Upper lobe of left lung (tissue), 6 donors: Measurements from ENCODE around the gene SLC36A2. TPM values are rescaled to one million over a fixed set of nuclear protein-coding genes. Genes with fewer than 3 reads are reported as not detected.
A peak's percentile ranks its signal among the peaks of the same experiment; 100 is the strongest.
"Not testable (repeated sequence)": the region's sequence is repeated elsewhere in the genome, so short reads cannot be mapped to it uniquely, and the experiment has no call there.

ENCODE experiments used
- ATAC-seq, 2 donors: fragments of 200-7000 bp; cut with Tn5 transposase; one replicate each; pipeline ENCODE4 v1.9.1; 2022; ENCODE audit warnings: mild to moderate bottlenecking in 2 of 2, moderate library complexity in 2 of 2; ENCODE audit not compliant: low FRiP score in 2 of 2
- DNase-seq, 2 donors: peaks; one replicate each; pipeline ENCODE4 v3.0.0-alpha.2; 2019 to 2020
- H3K27ac ChIP-seq, 4 donors: fragments of 200-600 bp; sonication (generic); one replicate each; pipeline ENCODE4 v1.5.1; 2016 to 2019
- H3K27me3 ChIP-seq, 4 donors: fragments of 200-600 bp; sonication (generic); one replicate each; pipeline ENCODE4 v1.5.1; 2017 to 2019
- H3K36me3 ChIP-seq, 4 donors: fragments of 200-600 bp; sonication (generic); one replicate each; pipeline ENCODE4 v1.5.1; 2016 to 2019
- H3K4me1 ChIP-seq, 4 donors: fragments of 200-600 bp; sonication (generic); one replicate each; pipeline ENCODE4 v1.5.1; 2018 to 2019
- H3K4me3 ChIP-seq, 4 donors: fragments of 200-600 bp; sonication (generic); one replicate each; pipeline ENCODE4 v1.5.1; 2017 to 2019; ENCODE audit warnings: mild to moderate bottlenecking in 2 of 4, moderate library complexity in 1 of 4
- H3K9me3 ChIP-seq, 4 donors: fragments of 200-600 bp; sonication (generic); one replicate each; pipeline ENCODE4 v1.5.1; 2018 to 2019
- EP300 ChIP-seq, 4 donors: sonication (generic); formaldehyde crosslinking; IDR thresholded peaks; one replicate each; pipeline ENCODE4 v1.5.1; 2017; ENCODE audit warnings: antibody characterized with exemption in 4 of 4, control low read depth in 2 of 4
- POLR2A ChIP-seq, 4 donors: fragments of 450-650 bp; IDR thresholded peaks; one replicate each; pipeline ENCODE4 v1.5.1; 2016 to 2017; ENCODE audit warnings: antibody characterized with exemption in 4 of 4, mild to moderate bottlenecking in 2 of 4
- POLR2AphosphoS5 ChIP-seq, 2 donors: sonication (generic); formaldehyde crosslinking; IDR thresholded peaks; one replicate each; pipeline ENCODE4 v1.5.1; 2017; ENCODE audit warnings: antibody characterized with exemption in 2 of 2
- WGBS, 2 donors: methylation state at CpG; one replicate each; pipeline ENCODE4 v1.1.5; 2017 to 2018; 5-methylcytosine and 5-hydroxymethylcytosine counted together
- total RNA-seq, 6 donors: library from RNA; depleted of rRNA in 4 of 6; stranded (reverse); fragments of >200 nt in 4 of 6; gene quantifications; one replicate each; pipeline versions ENCODE4 v1.1.0 to v1.2.1, GENCODE V29; 2016 to 2021
- TF ChIP-seq, protein P1 (sequence below), 6 experiments: fragments of 450-650 bp in 4 of 6; fragments of 200-600 bp in 2 of 6; sonication (generic) in 2 of 6; IDR thresholded peaks; one replicate each; pipeline ENCODE4 v1.5.1; 2016 to 2019; ENCODE audit warnings: antibody characterized with exemption in 6 of 6
- donor health status: DM: no; HTN: no; CAD: no; lungs with moderate emphysema.
- donor health status: DM: no; HTN: yes; CAD: no; lungs with severe emphysema.

SLC36A2 gene
- total RNA-seq, 6 donors from 2014 or later, result not detected

DNA sequence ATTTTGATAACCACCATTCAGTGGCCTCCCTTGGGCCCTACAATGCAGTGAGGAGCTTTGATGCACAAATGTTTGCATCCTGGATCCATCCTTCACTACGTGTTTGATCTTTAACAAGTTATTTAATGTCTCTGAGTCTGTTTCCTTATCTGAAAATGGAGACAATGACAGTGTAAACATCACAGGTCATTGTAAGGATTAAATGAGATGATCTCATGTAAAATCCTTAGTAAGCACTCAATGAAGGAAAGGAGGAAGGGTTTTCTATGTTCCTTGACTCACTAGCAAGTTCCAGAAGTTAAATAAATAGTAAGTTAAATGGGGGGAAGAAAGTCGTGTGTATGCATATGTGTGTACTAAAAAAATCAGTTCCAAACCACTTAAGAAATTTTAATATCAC lies 34.0 kb downstream of the SLC36A2 start:
- Histone ChIP-seq H3K36me3 (no peaks in the 10 kb centered on the region), H3K9me3 (no peaks in the 10 kb centered on the region), H3K27ac (no peak overlapping the region), H3K4me3 (no peak overlapping the region), H3K4me1 (no peaks in the 10 kb centered on the region), H3K27me3 (no peaks in the 10 kb centered on the region)
- 27 to 48% methylated on average over 2 of the region's 2 CpGs for WGBS, 2 donors
- DNase-seq (no peak), ATAC-seq (no peak)
- no peak for TF ChIP-seq EP300 (IDR thresholded peaks at IDR 0.05)
- no peak for TF ChIP-seq POLR2A (IDR thresholded peaks at IDR 0.05)
- no peak for TF ChIP-seq POLR2AphosphoS5 (IDR thresholded peaks at IDR 0.05)
- TF ChIP-seq, protein P1, sequence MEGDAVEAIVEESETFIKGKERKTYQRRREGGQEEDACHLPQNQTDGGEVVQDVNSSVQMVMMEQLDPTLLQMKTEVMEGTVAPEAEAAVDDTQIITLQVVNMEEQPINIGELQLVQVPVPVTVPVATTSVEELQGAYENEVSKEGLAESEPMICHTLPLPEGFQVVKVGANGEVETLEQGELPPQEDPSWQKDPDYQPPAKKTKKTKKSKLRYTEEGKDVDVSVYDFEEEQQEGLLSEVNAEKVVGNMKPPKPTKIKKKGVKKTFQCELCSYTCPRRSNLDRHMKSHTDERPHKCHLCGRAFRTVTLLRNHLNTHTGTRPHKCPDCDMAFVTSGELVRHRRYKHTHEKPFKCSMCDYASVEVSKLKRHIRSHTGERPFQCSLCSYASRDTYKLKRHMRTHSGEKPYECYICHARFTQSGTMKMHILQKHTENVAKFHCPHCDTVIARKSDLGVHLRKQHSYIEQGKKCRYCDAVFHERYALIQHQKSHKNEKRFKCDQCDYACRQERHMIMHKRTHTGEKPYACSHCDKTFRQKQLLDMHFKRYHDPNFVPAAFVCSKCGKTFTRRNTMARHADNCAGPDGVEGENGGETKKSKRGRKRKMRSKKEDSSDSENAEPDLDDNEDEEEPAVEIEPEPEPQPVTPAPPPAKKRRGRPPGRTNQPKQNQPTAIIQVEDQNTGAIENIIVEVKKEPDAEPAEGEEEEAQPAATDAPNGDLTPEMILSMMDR (IDR thresholded peaks at IDR 0.05), result no peak

DNA sequence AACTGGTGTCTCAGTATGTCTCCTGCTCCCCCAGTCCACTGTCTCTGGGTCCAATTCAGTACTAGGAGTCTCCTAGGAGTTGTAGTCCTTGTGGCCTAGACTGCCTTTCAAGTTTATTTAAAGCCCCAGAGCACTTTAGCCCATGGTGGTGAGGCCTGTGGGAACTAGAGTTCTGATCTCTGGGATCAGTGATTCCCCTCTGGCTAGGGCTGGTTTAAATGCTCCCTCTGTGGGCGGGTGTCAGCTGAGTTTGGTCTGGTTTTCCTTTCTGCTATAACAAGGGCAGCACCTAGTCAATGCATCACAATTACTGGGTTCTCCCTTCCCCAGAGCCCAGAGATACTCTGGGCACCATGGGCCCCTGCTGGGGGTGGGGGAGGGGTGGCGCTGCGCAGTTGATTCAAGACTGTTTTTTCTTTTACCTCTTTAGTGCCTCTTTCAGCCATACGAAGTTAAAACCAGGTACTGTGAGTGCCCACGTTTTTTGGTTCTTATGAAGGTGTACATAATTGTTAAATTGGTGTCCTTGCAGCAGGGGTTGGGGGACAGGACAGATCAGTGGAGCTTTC lies 34.5 kb downstream of the SLC36A2 start:
- H3K4me3 ChIP-seq, result no peak overlapping the region
- DNase-seq (peak in 1 of 2 donors; percentile 52), ATAC-seq (no peak)
- no peaks in the 10 kb centered on the region for H3K36me3 ChIP-seq
- no peaks in the 10 kb centered on the region for H3K9me3 ChIP-seq
- TF ChIP-seq EP300 (IDR thresholded peaks at IDR 0.05), result no peak
- TF ChIP-seq, protein P1 (IDR thresholded peaks at IDR 0.05), result no peak
- no peak for TF ChIP-seq POLR2AphosphoS5 (IDR thresholded peaks at IDR 0.05)
- no peak for TF ChIP-seq POLR2A (IDR thresholded peaks at IDR 0.05)
- no peak overlapping the region for H3K27ac ChIP-seq
- no peaks in the 10 kb centered on the region for H3K4me1 ChIP-seq
- no peaks in the 10 kb centered on the region for H3K27me3 ChIP-seq
- 70 to 77% methylated on average over 4 to 5 of the region's 5 CpGs for WGBS, 2 donors

DNA sequence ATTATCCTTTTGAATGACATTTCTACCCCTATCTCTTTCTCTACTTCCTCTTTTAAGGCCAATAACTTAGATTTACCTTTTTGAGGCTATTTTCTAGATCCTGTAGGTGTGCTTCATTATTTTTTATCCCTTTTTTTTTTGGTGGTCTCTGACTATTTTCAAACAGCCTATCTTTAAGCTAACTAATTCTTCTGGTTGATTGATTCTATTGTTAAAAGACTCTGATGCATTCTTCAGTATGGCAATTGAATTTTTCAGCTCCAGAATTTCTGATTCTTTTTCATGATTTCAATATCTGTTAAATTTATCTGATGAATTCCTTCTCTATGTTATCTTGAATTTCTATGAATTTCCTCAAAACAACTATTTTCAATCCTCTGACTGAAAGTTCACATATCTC lies 36.4 kb downstream of the SLC36A2 start:
- Histone ChIP-seq H3K27ac (no peak overlapping the region), H3K4me1 (no peaks in the 10 kb centered on the region), H3K27me3 (no peaks in the 10 kb centered on the region), H3K9me3 (no peaks in the 10 kb centered on the region), H3K4me3 (no peak overlapping the region), H3K36me3 (no peaks in the 10 kb centered on the region)
- ATAC-seq (no peak), DNase-seq (no peak)
- no peak for TF ChIP-seq POLR2A (IDR thresholded peaks at IDR 0.05)
- TF ChIP-seq, protein P1 (IDR thresholded peaks at IDR 0.05), result no peak
- TF ChIP-seq POLR2AphosphoS5 (IDR thresholded peaks at IDR 0.05), result no peak
- TF ChIP-seq EP300 (IDR thresholded peaks at IDR 0.05), result no peak

DNA sequence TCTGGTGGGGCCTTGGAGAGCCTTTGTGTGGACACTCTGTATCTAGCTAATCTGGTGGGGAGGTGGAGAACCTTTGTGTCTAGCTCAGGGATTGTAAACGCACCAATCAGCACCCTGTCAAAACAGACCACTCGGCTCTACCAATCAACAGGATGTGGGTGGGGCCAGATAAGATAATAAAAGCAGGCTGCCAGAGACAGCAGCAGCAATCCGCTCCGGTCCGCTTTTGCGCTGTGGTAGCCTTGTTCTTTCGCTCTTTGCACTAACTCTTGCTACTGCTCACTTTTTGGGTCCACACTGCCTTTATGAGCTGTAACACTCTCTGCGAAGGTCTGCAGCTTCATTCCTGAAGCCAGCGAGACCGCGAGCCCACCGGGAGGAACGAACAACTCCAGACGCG lies 37.5 kb downstream of the SLC36A2 start:
- not testable (repeated sequence) for DNase-seq, ATAC-seq

DNA sequence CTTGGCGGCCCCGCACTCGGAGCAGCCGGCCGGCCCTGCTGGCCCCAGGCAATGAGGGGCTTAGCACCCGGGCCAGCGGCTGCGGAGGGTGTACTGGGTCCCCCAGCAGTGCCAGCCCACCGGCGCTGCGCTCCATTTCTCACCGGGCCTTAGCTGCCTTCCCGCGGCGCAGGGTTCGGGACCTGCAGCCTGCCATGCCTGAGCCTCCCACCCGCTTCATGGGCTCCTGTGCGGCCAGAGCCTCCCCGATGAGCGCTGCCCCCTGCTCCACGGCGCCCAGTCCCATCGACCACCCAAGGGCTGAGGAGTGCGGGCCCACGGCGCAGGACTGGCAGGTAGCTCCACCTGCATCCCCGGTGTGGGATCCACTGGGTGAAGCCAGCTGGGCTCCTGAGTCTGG lies 38.1 kb downstream of the SLC36A2 start:
- not testable (repeated sequence) for H3K9me3 ChIP-seq, H3K4me3 ChIP-seq, H3K27me3 ChIP-seq, ATAC-seq, H3K4me1 ChIP-seq, H3K36me3 ChIP-seq, H3K27ac ChIP-seq
- WGBS, 2 donors, result 98 to 99% methylated on average over 22 to 25 of the region's 27 CpGs
- peak in 1 of 2 donors; percentile 78 for DNase-seq

More for the DNA sequence above, 37.5 kb downstream of the SLC36A2 start:
- H3K4me3 ChIP-seq, H3K9me3 ChIP-seq, H3K27ac ChIP-seq, H3K4me1 ChIP-seq, H3K27me3 ChIP-seq, H3K36me3 ChIP-seq: not testable (repeated sequence)
- WGBS, 2 donors, result 92 to 95% methylated on average over 14 to 15 of the region's 15 CpGs

DNA sequence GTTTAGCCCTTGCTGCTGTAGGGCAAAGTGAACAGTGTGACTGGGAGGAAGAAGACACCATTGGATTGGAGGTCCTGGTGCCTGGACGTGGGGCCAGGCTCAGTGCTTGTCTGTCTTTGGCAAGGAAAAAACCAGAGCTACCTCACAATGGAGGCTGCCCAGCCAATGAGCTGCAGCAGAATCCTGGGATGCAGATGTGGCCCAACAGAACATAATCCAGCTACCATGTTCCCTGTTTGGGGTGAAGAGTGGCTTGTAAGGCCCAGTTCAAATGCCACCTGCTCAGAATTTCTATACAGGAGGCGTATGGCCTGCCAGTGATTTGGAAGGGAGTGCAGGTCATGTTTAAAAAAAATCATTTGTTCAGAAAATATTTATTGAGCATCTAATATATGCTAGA lies 43.7 kb downstream of the SLC36A2 start, which contains the start of gene SLC36A3:
SLC36A3 (minus strand) TSS at position 101 of the 400 bp plus-strand sequence. CDS start 412 bp downstream, outside the sequence.
- DNase-seq (no peak), ATAC-seq (no peak)
- H3K9me3 ChIP-seq, result no peaks in the 10 kb centered on the region
- no peaks in the 10 kb centered on the region for H3K4me1 ChIP-seq
- no peaks in the 10 kb centered on the region for H3K36me3 ChIP-seq
- H3K4me3 ChIP-seq, result no peak within 1 kb of the TSS
- TF ChIP-seq POLR2AphosphoS5 (IDR thresholded peaks at IDR 0.05) (no peak), EP300 (IDR thresholded peaks at IDR 0.05) (no peak), POLR2A (IDR thresholded peaks at IDR 0.05) (no peak)
- TF ChIP-seq, protein P1 (IDR thresholded peaks at IDR 0.05), result no peak
- no peaks in the 10 kb centered on the region for H3K27me3 ChIP-seq
- no peak within 1 kb of the TSS for H3K27ac ChIP-seq
- 76 to 93% methylated on average over 2 of the region's 2 CpGs for WGBS, 2 donors
